AG04450 (cell line): ENCODE results near the gene TMEM185B. TPM values are rescaled to one million over a fixed set of nuclear protein-coding genes. Genes with fewer than 3 reads are reported as not detected.

Experiments
- CTCF ChIA-PET: fragments of 300-600, 350-600 bp; formaldehyde crosslinking; extraction: SDS; loops from one replicate; lab custom pipeline; 2022; ENCODE audit warnings: antibody characterized with exemption, inconsistent platforms; lab: Charles Lee
- POLR2A ChIA-PET: fragments of 350-600 bp; formaldehyde crosslinking; extraction: SDS; loops from one replicate; lab custom pipeline; 2021; ENCODE audit warnings: antibody characterized with exemption, inconsistent platforms; lab: Yijun Ruan, JAX
- DNase-seq: peaks from one replicate; pipeline ENCODE4 v3.0.0-alpha.2; 2011; ENCODE audit warnings: low read depth, low spot score
- H3K27ac ChIP-seq: one replicate; pipeline ENCODE4 v1.5.1; 2012; ENCODE audit warnings: low read depth, low read length, control low read depth
- H3K27me3 ChIP-seq: one replicate; pipeline ENCODE4 v1.6.0; 2012; ENCODE audit warnings: low read length; ENCODE audit not compliant: control insufficient read depth, insufficient read depth
- H3K4me3 ChIP-seq: 2 replicates; pipeline ENCODE4 v1.5.1; 2011; ENCODE audit warnings: mild to moderate bottlenecking, low read depth, low read length, control low read depth
- H3K9me3 ChIP-seq: 2 replicates; pipeline ENCODE4 v1.5.1; 2012; ENCODE audit warnings: low read length; ENCODE audit not compliant: control insufficient read depth, insufficient read depth
- CTCF ChIP-seq: IDR thresholded peaks from 2 replicates; pipeline ENCODE4 v1.5.1; 2011; ENCODE audit warnings: low read depth, low read length, control low read depth, inconsistent platforms
- polyA plus RNA-seq: library from polyadenylated mRNA; depleted of rRNA; stranded (reverse); fragments of >200 nt; gene quantifications from 2 replicates; pipeline ENCODE4 v1.2.3, GENCODE V29; 2011

TMEM185B gene
- polyA plus RNA-seq, 1 experiment = 21.8 TPM

- no peak for TF ChIP-seq CTCF
- DNase-seq = no peak
- POLR2A ChIA-PET = no interaction called here
- H3K27ac ChIP-seq = no peak overlapping the region
- H3K4me3 ChIP-seq = no peak overlapping the region
- CTCF ChIA-PET = interaction anchor here (1.5 kb wide), 1 partner anchor 89 kb away, joined by 6 read pairs; no protein-coding TSS in a partner anchor
- peaks cover 8% of the 10 kb centered on the region for H3K9me3 ChIP-seq
- H3K27me3 ChIP-seq = no peaks in the 10 kb centered on the region
Measured at GRCh38 chr2:120224256-120224655, 1.1 kb upstream of the TMEM185B start.

- POLR2A ChIA-PET = interaction anchor here (1.5 kb wide), 1 partner anchor 30 kb away, joined by 11 read pairs; the partner anchor contains the start of gene RALB
- peaks cover 8% of the 10 kb centered on the region for H3K9me3 ChIP-seq
- no peak for DNase-seq
- CTCF ChIA-PET = interaction anchor here (0.6 to 1.5 kb wide), 6 partner anchors 9 to 520 kb away, joined by 3 to 6 read pairs (median 3); no protein-coding TSS in a partner anchor
- peak overlapping the region; percentile 66 for H3K4me3 ChIP-seq
- no peak for TF ChIP-seq CTCF
- H3K27ac ChIP-seq = peak overlapping the region; percentile 31
- H3K27me3 ChIP-seq = no peaks in the 10 kb centered on the region
Measured at GRCh38 chr2:120222186-120223033, 790 bp downstream of the TMEM185B start.

DNA sequence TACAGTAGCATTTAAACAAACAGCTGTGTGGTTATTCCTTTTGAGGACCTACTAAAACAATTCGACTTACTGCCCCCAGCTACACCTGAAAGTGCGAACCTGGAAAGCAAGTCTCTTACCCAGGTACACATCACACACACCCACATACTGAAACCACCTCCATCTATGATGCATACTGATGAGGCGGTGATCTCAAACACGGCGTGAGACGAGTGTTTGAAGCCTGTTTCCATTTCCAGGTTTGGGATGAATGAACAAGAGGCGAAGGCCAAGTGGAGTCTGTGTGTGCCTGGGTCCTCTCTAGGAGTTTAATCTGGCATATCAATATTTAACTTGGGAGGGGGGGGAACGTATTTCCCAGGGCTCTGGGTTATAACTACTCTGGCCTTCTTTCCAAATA, 1.6 kb downstream of the TMEM185B start:
- ChIA-PET POLR2A (no interaction called here), CTCF (interaction anchor here (0.6 to 1.4 kb wide), 2 partner anchors 92 to 102 kb away, joined by 3 read pairs; no protein-coding TSS in a partner anchor)
- Histone ChIP-seq H3K4me3 (no peak overlapping the region), H3K9me3 (peaks cover 8% of the 10 kb centered on the region), H3K27me3 (no peaks in the 10 kb centered on the region), H3K27ac (no peak overlapping the region)
- no peak for TF ChIP-seq CTCF
- no peak for DNase-seq

GRCh38 chr2:120220756-120221155, 2.4 kb downstream of the TMEM185B start:
- ChIA-PET POLR2A (no interaction called here), CTCF (interaction anchor here (1.4 kb wide), 1 partner anchor 92 kb away, joined by 3 read pairs; no protein-coding TSS in a partner anchor)
- no peak for TF ChIP-seq CTCF
- H3K4me3 ChIP-seq = no peak overlapping the region
- no peak for DNase-seq
- no peak overlapping the region for H3K27ac ChIP-seq
- no peaks in the 10 kb centered on the region for H3K27me3 ChIP-seq
- peaks cover 14% of the 10 kb centered on the region for H3K9me3 ChIP-seq

DNA sequence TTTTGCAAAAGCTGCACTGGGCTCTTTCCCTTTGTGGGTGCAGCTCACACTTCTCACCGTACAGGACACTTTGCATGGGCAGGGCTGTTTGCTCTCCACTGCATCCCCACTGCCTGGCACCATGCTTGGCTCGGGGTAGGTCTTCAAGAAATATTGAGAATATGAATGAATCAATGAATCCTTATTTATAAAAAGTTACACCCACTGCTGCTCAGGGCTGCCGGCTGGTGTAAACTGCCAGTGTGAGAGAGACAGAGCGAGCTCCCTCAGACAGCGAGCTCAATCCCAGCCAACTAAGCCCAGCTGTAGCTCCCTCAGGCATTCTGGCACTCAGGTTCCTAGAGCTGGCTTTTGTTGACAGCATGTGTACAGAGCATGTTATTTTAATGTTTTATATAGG, 3.4 kb downstream of the TMEM185B start:
- no peaks in the 10 kb centered on the region for H3K27me3 ChIP-seq
- no peak overlapping the region for H3K4me3 ChIP-seq
- no peak overlapping the region for H3K27ac ChIP-seq
- POLR2A ChIA-PET = no interaction called here
- peaks cover 18% of the 10 kb centered on the region for H3K9me3 ChIP-seq
- no peak for DNase-seq
- CTCF ChIA-PET = no interaction called here
- no peak for TF ChIP-seq CTCF
